Right cardiac atrium (tissue), 5 donors: Measurements from ENCODE around the gene GCAT. TPM values are rescaled to one million over a fixed set of nuclear protein-coding genes. Genes with fewer than 3 reads are reported as not detected.

ENCODE experiments used
- ATAC-seq, 2 donors: fragments of 200-7000 bp; cut with Tn5 transposase; one replicate each; pipeline versions ENCODE4 v1.8.0 to v1.9.1; 2020; ENCODE audit warnings: moderate library complexity in 2 of 2, mild to moderate bottlenecking in 1 of 2
- DNase-seq, 3 donors: peaks; one replicate each; pipeline ENCODE4 v3.0.0-alpha.2; 2020
- H3K27ac ChIP-seq: one replicate; pipeline ENCODE4 v1.5.1; 2013; ENCODE audit warnings: mild to moderate bottlenecking, low read length, control low read depth, moderate library complexity
- H3K27me3 ChIP-seq: one replicate; pipeline ENCODE4 v1.6.1; 2013; ENCODE audit not compliant: control insufficient read depth, insufficient read depth
- H3K4me1 ChIP-seq: one replicate; pipeline ENCODE4 v1.6.1; 2013; ENCODE audit warnings: low read length; ENCODE audit not compliant: control insufficient read depth, insufficient read depth
- H3K4me3 ChIP-seq: one replicate; pipeline ENCODE4 v1.5.1; 2013; ENCODE audit warnings: low read length, control low read depth
- H3K9me3 ChIP-seq: one replicate; pipeline ENCODE4 v1.6.1; 2013; ENCODE audit warnings: low read length; ENCODE audit not compliant: control insufficient read depth
- WGBS: extraction: QIAGEN DNeasy Blood & Tissue Kit; methylation state at CpG from one replicate; pipeline ENCODE4 v1.1.7; 2013; 5-methylcytosine and 5-hydroxymethylcytosine counted together
- intact Hi-C, 4 donors: fragments of 100-400 bp; cut with DNase I; formaldehyde crosslinking; loops; one replicate each; pipeline versions ENCODE4 v1.11.0 to v1.14.0; 2022 to 2023
- polyA plus RNA-seq: library from polyadenylated mRNA; stranded (reverse); fragments of 200-250 nt; gene quantifications from one replicate; pipeline ENCODE4 v1.2.3, GENCODE V29; 2013
- total RNA-seq, 4 donors: library from RNA; stranded (reverse); fragmentation: NEBNext Ultra II Directional; extraction: Animal tissue kit (Norgen Biotek cat#: 25700); gene quantifications; one replicate each; pipeline ENCODE4 v1.2.1, GENCODE V29; 2021
- donor health status: healthy with polysubstance abuse.
- donor health status: DM: no; HTN: yes; CAD: no.
- donor health status: DM: no; HTN: no; CAD: no.
- donor health status: DM: no; HTN: yes; CAD: no; lungs with severe emphysema.
- donor health status: DM: yes; HTN: yes; CAD: no.

Gene GCAT
- total and polyA plus RNA-seq, 5 donors: 10.3 to 20.2 (median 18.2) TPM

DNA sequence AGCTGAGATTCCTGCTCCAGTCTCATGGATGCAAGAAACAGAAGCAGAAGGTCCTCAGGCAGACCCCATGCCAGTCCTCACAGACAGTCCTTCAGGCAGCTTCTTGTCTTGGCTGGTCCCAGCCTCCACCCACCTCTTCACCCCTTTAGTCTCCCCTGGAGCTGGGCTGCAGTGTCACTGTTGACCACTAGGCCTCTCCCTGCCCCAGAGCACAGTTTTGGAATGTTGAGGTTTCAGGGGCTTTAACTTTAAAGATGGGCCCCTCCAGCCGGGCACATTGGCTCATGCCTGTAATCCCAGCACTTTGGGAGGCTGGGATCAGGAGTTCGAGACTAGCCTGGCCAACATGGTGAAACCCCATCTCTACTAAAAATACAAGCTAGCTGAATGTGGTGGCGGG, 39.5 kb upstream of the GCAT start:
- intact Hi-C loops: no loop called here
- H3K4me1 ChIP-seq: no peaks in the 10 kb centered on the region
- WGBS: 95% methylated on average over 3 of the region's 3 CpGs
- no peaks in the 10 kb centered on the region for H3K9me3 ChIP-seq
- no peak overlapping the region for H3K4me3 ChIP-seq
- ATAC-seq (no peak), DNase-seq (peak in 1 of 3 donors; percentile 23)
- H3K27ac ChIP-seq: no peak overlapping the region
- no peaks in the 10 kb centered on the region for H3K27me3 ChIP-seq

DNA sequence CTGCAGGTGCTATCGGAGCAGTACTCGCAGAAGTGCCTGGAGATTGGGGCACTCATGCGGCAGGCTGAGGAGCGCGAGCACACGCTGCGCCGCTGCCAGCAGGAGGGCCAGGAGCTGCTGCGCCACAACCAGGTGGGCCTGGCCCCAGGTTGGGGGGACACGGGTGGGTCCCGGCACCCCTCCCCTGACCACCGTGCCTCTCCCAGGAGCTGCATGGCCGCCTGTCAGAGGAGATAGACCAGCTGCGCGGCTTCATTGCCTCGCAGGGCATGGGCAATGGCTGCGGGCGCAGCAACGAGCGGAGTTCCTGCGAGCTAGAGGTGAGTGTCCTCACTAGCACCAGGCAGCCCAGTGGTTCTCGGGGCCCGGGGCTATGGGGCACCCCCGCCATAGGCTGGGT, 38.7 kb upstream of the GCAT start:
- no peak for ATAC-seq
- Histone ChIP-seq H3K4me1 (no peaks in the 10 kb centered on the region), H3K27ac (no peak overlapping the region), H3K4me3 (no peak overlapping the region), H3K27me3 (no peaks in the 10 kb centered on the region), H3K9me3 (no peaks in the 10 kb centered on the region)
- WGBS: 97% methylated on average over 24 of the region's 24 CpGs
- DNase-seq: peak in 1 of 3 donors; percentile 23
- intact Hi-C loops: no loop called here

DNA sequence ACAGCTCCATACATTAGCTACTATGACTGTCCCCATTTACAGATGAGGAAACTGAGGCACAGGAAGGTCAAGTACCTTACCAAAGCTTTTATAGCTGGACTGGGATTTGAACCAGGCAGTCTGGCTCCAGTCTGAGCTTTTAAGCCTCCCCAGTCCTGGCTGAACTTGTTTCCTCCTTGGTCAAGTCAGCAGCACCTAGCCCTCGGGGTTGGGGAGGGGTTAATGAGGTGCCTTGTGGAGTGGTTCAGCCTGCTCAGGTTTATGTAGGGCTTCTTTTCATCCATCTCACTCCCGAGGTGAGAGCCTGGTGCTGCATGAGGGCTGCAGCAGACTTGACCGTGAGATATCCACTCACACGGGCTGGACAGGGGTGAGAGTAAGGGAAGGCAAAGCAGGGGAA, 36.7 kb upstream of the GCAT start:
- no peak for ATAC-seq
- intact Hi-C loops: no loop called here
- Histone ChIP-seq H3K9me3 (no peaks in the 10 kb centered on the region), H3K27me3 (no peaks in the 10 kb centered on the region), H3K27ac (no peak overlapping the region), H3K4me3 (no peak overlapping the region), H3K4me1 (no peaks in the 10 kb centered on the region)
- 59% methylated on average over 4 of the region's 4 CpGs for WGBS
- DNase-seq: peak in 1 of 3 donors; percentile 9

DNA sequence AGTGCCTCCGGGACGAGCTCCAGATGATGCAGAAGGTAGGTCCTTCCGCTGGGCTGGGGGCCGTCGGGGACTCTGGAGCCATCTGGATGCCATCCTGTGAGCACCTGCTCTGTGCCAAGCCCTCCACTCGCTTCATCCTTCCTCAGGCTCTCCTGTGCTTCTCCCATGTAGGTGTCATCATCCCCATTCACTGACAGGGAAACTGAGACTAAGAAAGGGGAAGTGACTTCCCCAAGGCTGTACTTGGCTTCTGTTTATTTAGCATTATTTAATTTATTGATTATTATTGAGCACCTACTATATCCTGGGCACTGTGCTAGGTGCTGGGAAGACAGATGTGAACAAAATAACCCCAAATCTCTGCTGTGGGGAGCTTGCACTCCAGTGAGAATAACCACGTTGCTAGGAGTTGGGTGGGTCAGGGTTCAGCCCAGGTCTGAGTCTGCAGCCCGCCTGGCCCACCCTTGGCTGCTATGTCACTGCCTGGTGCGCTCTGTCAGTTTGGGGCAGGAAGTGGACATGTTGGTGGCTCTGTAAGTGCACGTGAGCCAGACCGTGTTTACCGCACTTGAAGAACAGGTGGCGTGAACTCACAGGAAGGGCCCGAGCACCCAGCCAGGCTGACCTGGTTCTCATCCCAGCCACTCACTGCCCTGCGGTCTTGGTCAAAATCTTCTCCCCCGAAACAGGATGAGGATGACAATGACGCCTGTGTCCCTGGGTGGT, 35.9 kb upstream of the GCAT start:
- Histone ChIP-seq H3K4me1 (no peaks in the 10 kb centered on the region), H3K27ac (no peak overlapping the region), H3K9me3 (no peaks in the 10 kb centered on the region), H3K4me3 (no peak overlapping the region), H3K27me3 (no peaks in the 10 kb centered on the region)
- ATAC-seq (no peak), DNase-seq (peak in 1 of 3 donors; percentile 32)
- 87% methylated on average over 17 of the region's 17 CpGs for WGBS
- intact Hi-C loops: no loop called here

DNA sequence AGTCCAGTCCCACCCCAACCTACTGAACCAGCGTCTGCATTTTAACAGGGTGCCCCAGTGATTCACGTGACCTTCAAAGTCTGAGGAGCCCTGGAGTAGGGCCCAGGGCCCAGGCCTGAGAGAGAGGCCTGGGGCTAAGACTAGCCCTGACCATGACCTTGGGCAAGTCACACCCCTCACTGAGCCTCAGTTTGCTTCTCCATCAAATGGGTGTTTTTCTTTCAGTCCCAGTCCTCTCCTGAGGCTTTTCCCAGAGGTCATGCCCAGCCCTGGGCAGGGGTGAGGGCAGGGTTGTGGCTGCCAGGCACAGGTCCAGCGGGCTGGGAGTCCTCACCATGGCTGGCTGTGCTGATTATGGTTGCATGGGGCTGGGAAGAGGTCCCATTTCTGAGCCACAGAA, 33.0 kb upstream of the GCAT start:
- Histone ChIP-seq H3K27ac (no peak overlapping the region), H3K9me3 (no peaks in the 10 kb centered on the region), H3K4me1 (no peaks in the 10 kb centered on the region), H3K4me3 (no peak overlapping the region), H3K27me3 (no peaks in the 10 kb centered on the region)
- DNase-seq (no peak), ATAC-seq (peak in 1 of 2 donors; percentile 1)
- intact Hi-C loops: no loop called here
- 87% methylated on average over 3 of the region's 3 CpGs for WGBS

DNA sequence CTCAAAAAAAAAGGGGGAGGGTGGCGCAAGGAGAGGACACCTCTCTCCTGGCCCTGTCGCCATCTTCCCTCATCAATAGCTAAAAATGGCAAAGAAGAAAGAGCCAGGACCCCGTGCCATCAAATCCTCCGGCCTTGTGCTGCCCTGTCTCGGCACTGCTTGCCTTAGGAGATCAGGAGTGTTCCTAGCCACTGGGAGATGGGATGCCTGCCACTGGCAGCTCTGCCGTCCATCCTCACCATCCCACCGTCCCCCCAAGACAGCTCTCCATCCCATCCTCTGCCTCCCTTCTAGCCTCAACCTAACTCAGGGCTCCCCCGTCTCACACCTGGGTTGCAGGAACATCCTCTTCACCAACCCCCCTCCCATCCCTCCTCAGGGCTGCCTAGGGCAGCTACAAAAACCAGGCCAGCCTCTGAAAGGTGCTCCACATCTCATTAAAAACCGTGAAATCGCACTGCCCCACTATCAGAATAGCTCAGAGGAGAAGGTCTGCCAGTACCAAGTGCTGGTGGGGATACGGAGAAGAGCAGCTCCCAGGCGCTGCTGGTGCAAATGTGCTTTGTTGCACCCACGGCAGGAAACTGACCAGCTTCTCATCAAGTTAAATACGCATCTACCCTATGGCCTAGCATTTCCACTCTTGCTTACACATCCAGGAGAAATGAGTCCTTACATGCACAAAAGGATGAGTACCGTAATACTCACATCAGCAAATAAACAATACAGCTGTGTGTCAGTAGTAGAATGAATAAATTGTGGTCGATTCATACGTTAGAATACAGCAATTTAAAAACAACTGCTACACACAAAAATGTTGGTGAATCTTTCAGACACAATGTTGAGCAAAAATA, 31.7 kb upstream of the GCAT start:
- Histone ChIP-seq H3K27ac (no peak overlapping the region), H3K4me3 (no peak overlapping the region), H3K27me3 (no peaks in the 10 kb centered on the region), H3K9me3 (no peaks in the 10 kb centered on the region), H3K4me1 (no peaks in the 10 kb centered on the region)
- 78% methylated on average over 17 of the region's 17 CpGs for WGBS
- intact Hi-C loops: no loop called here
- DNase-seq (no peak), ATAC-seq (peak in 1 of 2 donors; percentile 1)

DNA sequence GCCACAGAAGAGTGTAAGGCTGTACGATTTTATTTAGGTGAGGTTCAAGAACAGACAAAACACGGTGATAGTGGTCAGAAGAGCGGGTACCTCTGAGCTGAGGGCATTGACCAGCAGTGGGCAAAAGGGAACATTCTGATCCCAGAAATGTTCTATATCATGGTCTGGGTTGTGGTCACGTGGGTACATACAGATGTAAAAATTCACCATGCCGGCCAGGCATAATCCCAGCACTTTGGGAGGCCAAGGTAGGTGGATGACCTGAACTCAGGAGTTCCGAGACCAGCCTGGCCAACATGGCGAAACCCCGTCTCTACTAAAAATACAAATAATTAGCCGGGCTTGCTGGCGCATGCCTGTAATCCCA, 31.1 kb upstream of the GCAT start:
- Histone ChIP-seq H3K4me1 (no peaks in the 10 kb centered on the region), H3K4me3 (no peak overlapping the region), H3K9me3 (no peaks in the 10 kb centered on the region), H3K27me3 (no peaks in the 10 kb centered on the region), H3K27ac (no peak overlapping the region)
- peak in 1 of 2 donors; percentile 3 for ATAC-seq
- WGBS: 77% methylated on average over 10 of the region's 10 CpGs
- DNase-seq: no peak
- intact Hi-C loops: no loop called here

DNA sequence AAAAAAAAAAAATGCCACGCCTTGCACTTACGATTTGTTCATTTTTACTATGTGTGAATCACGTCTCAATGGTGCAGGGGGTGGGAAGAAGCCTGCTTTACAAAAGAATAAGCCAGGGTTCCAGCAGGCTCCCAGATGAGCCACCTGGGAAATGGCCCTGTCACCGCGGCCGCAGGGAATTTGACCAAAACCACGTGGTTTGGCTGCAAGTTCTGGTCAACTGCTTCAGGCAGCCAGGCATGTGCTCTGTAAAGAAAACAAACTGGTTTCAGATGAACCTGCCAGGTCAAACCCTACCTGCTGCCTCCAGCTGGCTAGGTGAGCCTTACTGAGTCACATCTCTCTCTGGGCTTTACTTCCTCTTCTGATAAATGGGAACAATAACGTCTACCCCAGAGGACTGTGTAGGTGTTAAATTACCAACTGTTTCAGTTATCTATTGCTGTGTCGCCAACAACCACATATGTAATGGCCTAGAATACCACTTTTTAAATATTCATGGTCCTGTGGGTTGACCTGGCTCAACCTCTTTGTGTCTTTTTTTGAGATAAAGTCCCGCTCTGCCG, 30.5 kb upstream of the GCAT start:
- H3K27ac ChIP-seq: no peak overlapping the region
- H3K27me3 ChIP-seq: no peaks in the 10 kb centered on the region
- H3K4me3 ChIP-seq: no peak overlapping the region
- H3K4me1 ChIP-seq: no peaks in the 10 kb centered on the region
- 32% methylated on average over 11 of the region's 11 CpGs for WGBS
- peak; percentile 7 to 10 for ATAC-seq
- intact Hi-C loops: no loop called here
- DNase-seq: peak in 1 of 3 donors; percentile 46
- no peaks in the 10 kb centered on the region for H3K9me3 ChIP-seq

DNA sequence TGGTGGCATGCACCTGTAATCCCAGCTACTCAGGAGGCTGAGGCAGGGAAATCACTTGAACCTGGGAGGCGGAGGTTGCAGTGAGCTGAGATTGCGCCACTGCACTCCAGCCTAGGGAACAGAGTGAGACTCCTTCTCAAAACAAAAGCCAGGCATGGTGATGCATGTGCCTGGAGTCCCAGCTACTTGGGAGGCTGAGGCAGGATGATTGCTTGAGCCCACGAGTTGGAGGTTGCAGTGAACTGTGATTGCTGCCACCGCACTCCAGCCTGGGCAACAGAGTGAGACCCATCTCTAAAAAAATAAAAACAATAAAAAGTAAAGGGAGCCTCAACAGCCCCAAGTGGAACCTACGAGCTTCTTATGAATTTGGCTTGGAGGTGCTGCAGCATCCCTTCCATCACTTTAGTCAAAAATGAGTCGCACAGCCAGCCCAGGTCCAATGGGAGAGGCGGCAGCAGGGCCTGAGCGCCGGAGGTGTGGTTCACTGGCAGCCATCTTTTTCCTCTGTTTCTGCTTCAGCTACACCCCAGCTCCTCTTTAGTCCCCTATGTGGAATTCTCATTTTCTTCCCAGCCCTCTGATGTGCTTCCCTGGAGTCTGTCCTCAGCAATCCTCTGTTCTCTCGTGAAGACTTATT, 29.2 kb upstream of the GCAT start:
- no peak overlapping the region for H3K27ac ChIP-seq
- H3K4me1 ChIP-seq: no peaks in the 10 kb centered on the region
- DNase-seq (no peak), ATAC-seq (no peak)
- intact Hi-C loops: no loop called here
- 85% methylated on average over 10 of the region's 10 CpGs for WGBS
- H3K27me3 ChIP-seq: no peaks in the 10 kb centered on the region
- no peak overlapping the region for H3K4me3 ChIP-seq
- no peaks in the 10 kb centered on the region for H3K9me3 ChIP-seq

DNA sequence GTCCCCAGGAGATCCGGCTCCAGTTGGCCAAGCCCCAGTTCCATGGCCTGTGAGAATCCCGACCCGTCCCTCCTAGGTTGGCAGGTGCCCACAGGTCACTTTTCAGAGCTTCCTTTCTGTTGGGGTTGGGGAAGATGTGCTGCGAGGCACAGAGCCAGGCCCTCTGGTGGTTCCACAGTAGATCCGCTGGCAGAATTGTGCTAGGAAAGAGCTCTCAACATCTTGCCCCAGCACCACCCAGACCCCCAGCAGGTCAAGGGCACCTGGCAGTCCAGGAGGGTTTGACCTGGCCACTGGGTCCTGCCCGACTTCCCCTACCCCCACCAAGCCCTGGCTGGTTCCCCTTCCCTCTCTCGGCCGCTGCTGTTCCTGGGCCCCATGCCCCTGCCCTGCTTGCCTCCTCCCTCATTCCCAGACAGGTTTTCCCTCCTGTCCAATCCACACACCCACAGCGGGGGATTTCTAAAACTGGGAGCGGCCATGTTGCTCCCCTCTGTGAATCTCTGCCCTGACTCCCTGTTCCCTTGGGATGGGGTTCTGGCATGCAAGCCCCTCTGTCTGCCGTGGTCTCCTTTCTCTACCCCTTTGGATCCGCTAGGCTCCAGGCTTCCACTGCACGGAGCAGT, 26.2 kb upstream of the GCAT start:
- WGBS: 58% methylated on average over 13 of the region's 13 CpGs
- no peak for ATAC-seq
- no peak overlapping the region for H3K4me3 ChIP-seq
- intact Hi-C loops: no loop called here
- DNase-seq: peak in 1 of 3 donors; percentile 69
- H3K27me3 ChIP-seq: no peaks in the 10 kb centered on the region
- H3K4me1 ChIP-seq: no peaks in the 10 kb centered on the region
- H3K9me3 ChIP-seq: no peaks in the 10 kb centered on the region
- H3K27ac ChIP-seq: no peak overlapping the region
